Measurements from ENCODE around the gene SEC14L5.

SEC14L5 gene

DNA sequence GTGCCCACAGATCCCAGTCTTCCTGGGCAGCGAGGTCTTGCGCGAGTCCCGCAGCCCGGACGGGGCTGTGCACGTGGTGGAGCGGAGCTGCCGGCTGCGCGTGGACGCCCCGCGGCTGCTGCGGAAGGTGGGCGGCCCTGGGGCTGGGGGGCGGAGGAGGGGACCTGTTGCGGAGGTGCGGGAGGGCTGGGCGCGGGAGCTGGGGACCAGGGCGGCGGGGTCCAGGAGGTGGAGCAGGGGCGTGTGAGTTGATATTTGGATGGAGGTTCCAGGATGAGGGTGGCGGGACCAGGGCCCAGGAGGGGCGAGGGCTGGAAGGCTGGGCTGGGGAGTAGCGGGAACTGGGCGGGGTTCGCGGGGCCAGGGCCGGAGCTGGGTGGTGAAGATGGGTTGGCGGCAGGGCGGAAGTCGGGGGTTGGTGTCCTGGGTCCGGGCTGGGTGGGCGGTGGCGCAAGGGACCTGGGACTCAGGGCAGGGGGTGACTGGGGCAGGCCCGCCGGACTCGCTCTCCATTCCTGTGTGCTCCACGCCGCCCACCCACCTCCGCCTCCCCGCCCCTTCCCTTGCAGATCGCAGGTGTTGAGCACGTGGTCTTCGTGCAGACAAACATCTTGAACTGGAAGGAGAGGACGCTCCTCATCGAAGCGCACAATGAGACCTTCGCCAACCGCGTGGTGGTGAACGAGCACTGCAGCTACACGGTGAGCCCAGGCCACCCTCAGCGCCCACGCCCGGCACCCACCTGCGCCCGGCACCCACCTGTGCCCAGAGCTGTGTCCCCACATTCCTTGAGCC, 29.6 kb downstream of the SEC14L5 start:
- DNase-seq = no peak

DNA sequence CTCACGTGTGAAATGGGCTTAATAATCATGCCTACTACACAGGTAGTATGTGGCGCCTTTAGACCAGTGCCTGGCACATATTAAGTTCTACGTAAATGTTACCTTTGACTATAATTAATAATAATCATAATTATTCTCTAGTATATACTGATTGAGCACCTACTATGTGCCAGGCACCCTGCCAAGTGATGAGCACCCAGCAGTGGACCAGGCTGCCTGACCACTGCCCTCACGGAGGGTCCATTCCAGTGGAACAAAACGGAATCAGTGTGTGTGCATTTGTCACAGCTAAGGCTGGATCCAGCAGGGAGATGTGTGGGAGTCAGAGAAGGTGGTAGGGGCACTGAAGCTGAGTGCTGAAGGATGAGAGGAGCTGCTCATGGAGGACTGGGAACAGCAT, 30.5 kb downstream of the SEC14L5 start:
- DNase-seq = no peak

DNA sequence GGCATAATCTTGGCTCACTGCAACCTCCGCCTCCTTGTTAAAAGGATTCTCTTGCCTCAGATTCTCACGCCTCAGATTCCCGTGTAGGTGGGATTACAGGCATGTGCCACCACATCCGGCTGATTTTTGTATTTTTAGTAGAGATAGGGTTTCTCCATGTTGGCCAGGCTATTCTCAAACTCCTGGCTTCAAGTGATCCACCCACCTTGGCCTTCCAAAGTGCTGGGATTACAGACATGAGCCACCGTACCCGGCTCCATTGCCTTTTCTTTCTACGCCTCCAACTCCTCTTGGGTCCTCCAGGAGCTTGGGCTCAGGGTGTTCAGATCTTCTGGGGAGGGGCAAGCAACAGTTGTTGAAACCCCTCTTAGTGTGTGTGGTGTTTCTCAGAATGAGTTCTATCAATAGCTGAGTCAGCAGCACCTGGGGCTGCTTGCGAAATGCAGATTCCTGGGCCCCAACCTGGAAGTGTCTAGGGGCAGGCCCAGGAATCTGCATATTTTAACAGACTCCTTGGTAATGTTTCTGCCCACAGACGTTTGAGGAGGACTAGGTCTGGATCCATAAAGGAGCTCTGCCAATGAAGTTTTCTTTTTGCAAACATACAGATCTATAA, 31.4 kb downstream of the SEC14L5 start:
- DNase-seq = no peak

DNA sequence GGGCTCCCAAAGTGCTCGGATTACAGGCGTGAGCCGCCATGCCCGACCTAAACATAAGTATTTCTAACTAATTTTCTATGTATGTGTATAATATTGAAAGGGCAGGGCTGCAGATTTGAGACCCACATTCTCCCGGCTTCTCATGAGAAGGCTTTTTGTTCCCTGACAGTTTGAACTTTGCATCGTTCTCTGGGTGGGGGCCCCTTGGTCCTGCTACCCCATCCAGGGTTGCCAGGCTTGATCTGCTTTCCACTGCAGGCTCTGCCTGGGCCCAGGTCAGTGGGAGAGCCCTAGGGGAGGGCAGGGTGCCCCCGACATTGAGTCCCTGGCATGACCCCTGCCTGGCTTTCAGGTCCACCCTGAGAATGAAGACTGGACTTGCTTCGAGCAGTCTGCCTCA, 32.3 kb downstream of the SEC14L5 start:
- DNase-seq = no peak

DNA sequence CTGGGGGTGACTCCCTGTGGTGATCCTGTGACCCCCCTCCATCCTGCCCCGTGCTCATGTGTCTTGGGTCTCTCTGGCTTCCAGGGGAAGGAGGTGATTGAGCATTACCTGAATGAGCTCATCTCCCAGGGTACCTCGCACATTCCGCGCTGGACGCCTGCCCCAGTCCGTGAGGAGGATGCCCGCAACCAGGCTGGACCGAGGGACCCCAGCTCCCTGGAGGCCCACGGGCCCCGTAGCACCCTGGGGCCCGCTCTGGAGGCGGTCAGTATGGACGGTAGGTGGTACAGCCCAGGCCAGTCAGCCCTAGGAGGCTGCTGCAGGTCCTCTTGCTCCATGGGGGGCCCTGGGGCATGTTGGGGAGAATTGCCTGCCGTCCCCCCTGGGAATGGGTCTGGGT, 33.6 kb downstream of the SEC14L5 start:
- DNase-seq = no peak

DNA sequence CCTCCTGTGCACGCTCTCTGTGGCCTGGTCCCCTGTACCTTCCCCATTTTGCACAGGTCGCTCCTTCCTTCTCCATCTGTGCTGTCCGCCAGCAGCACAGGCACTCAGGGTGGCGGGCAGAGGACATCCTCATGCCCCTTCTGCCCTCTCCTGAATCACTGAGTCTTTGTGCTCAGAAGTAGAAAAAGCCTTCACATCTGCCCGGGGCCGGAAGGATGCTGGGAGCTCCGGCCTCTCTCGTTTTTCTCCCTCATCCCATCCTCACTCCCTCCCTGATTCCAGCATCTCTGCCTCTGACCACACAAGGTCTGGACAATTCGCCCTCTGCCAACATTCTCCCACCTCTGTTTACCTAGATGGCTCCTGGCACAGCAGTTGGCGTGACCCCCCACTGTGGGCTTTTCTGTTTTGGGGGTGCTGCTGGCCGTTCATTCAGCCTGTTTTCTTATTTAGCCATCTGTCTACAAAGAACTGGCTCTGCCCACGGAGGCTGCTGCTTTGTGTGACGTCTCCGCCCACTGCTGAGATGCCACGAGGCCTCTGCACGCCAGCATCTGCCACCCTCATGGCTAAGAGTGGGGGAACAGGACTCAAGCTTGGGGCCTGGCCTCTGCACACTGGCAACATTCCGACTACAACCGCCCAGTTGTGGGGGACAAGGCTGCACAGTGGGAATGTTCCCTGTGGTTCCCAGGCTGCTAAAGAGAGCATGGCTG, 36.7 kb downstream of the SEC14L5 start:
- DNase-seq = no peak

DNA sequence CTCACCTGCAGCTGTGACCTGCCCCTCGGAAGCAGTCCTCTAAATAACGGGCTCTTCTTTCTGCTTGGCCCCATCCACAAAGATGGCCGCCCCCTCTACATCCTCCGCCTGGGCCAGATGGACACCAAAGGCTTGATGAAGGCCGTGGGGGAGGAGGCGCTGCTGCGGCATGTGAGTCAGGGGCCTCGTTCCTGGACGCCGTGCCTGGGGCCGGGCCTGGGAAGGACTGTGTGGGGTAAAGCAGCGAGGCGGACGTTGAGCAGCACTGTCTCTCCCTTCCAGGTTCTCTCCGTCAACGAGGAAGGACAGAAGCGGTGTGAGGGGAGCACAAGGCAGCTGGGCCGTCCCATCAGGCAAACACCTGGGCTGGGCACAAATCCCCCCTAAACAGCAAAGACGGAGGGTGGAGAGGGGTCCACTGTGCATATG, 42.5 kb downstream of the SEC14L5 start:
- no peak for DNase-seq

DNA sequence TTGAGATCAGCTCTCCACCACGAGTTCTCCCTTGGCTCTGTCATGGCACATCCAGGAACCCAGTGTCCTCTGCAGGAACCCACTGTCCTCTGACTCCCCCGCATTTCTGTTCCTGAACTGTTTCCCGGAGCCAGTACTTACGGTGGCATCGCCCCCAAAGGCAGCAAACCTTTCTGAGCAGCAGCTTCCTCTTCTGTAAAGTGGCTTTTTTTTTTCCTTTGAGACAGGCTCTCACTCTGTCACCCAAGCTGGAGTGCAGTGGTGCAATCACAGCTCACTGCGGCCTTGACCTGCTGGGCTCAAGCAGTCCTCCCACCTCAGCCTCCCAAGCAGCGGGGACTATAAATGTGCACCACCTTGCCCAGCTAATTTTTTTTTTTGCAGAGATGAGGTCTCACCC, 43.4 kb downstream of the SEC14L5 start:
- no peak for DNase-seq

DNA sequence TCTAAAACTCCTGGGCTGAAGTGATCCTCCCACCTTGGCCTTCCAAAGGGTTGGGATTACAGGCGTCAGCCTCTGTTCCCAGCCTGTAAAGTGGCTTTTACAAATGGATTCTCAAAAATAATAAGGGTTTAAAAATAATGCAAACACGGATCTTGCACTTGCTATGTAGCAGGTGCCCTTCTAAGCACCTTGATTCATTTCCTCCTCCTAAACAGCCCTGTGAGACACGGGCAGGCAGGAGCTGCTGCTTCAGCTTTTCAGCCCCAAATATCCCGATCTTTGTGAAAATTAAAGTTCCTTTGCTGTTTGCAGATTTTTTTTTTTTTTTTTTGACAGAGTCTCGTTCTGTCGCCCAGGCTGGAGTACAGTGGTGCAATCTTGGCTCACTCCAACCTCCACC, 43.9 kb downstream of the SEC14L5 start:
- DNase-seq = no peak

DNA sequence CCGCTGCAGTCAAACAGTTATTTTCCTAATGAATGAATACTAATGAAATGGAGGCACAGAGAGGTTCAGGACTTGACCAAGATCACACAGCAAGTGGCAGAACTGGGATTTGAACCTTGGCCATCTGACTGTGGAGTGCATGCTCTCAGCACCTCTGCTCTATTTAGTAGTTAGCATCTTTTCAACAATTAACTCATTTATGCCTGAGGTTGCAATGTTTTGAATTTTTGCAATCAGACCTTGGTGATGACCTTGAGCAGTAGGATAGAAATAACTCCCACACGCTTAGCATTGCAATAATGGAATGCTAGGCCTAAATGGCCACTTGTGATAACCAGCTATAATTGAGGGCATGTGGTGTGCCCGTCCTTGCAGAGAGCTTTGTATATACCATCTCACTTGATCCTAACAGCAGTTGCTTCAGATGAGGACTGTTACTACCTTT, 44.6 kb downstream of the SEC14L5 start:
- no peak for DNase-seq

DNA sequence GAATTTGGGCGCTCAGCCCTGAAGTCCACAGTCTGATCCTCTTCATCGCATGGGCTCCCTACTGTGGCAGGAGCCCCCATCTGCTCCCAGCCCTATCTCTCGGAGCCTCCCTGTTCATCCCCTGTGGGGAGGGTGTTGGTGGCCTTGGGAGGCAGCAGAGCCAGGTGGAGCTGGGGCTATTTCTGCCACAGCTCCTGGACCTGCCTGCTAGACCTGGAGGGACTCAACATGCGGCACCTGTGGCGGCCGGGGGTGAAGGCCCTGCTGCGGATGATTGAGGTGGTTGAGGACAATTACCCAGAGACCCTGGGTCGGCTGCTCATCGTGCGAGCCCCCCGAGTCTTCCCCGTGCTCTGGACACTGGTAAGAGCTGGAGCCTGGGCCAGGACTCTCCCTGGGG, 45.1 kb downstream of the SEC14L5 start:
- no peak for DNase-seq

DNA sequence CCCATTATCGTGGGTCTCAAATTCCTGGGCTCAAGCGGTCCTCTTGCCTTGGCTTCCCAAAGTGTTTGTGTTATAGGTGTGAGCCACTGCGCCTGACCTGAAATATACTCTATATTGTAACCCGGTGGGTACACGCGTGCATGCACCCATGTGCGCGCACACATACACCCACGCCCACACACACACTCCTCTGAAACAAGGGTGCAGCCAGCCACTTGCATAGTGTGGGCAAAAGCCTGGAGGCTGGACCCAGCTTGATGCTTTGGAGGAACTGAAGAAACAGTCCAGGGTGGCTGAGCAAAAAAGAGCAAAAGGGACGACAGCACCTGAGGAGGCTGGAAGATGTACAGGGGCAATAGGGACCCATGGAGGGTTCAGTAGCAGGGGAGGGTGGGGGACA, 45.7 kb downstream of the SEC14L5 start:
- no peak for DNase-seq

DNA sequence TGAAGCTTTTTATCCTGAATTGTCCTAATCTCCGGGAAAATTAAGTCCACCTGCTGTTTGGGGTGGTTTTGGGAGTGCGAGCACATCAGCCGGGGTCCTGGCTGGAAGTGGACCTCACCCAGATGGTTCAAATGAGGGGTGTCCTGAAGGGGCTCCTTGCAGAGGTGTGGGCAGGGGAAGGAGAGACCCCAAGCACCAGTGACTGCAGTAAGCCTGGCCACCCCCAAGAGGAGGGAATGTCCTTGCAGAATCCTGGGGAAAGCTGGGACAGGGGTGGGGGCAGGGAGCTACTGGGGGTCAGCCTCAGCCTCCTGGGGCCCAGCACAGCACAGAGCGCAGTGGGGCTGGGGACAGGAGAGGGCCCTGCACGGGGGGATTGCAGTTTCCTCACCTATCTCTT, 46.2 kb downstream of the SEC14L5 start:
- no peak for DNase-seq

DNA sequence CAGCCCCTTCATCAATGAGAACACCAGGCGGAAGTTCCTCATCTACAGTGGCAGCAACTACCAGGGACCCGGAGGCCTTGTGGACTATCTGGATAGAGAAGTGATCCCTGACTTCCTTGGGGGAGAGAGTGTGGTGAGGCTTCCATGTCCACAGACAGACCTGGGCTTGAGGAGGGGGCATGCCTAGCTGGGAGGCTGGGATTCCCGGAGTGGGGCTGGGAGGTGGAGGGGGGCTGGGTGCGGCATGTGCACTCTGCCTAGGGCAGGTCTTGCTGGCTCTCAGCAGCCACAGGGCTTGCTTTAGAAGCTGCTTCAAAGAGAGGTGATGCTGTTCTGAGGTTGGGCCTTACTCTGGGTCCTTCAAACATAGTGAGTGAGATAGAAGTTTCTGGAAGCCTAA, 47.8 kb downstream of the SEC14L5 start:
- no peak for DNase-seq

DNA sequence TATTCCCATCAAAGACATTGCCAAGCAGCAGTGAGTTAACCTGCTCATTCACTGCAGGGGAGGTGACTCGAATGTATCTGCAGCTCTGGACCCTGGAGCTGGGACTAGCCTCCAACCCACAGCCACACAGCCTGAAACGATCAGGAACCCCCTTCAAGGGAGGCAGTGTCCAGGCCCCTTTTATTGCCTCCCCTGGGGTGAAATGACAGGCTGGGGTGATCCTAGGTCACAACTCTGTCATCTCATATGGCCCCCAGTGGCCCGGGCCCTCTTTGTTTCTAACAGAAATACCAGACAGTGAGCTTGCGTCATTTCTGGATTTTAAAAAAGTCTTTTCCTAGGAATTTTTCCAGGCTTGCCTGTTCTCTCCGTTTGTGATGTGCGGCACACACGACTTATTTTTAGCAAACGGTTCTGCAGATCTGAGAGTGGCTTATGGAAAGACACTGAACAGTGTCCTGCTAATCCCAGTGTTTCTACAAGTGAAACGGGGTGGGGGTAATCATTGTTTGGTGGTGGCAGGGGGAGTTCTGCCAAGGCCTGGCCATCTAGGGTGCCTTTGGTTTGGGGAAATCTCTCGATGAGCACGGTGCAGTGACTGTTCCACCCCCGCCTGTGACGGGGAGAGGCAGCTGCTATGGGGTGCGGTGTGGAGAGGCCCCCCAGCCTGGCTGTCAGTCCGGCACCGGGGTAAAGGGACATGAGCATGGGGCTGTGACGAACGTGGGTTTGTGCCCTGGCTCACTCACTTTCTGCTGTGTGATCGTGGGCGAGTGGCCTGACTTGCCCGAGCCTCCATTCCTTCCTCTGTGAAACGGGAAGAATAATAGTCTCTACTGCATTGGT, 48.4 kb downstream of the SEC14L5 start:
- no peak for DNase-seq

DNA sequence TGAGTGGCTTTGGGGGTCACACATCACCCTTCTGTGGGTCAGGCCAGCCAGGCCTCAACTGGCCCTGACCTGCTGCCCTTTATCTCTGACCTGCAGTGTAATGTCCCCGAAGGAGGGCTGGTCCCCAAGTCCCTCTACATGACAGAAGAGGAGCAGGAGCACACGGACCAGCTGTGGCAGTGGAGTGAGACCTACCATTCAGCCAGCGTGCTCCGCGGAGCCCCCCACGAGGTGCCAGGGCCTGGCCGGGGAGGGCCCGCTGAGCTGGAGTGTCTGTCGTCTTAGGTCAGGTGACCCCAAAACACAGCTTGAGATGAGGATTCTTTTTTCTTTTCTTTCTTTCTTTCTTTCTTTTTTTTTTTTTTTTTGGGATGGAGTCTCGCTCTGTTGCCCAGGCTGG, 49.1 kb downstream of the SEC14L5 start:
- DNase-seq = no peak

DNA sequence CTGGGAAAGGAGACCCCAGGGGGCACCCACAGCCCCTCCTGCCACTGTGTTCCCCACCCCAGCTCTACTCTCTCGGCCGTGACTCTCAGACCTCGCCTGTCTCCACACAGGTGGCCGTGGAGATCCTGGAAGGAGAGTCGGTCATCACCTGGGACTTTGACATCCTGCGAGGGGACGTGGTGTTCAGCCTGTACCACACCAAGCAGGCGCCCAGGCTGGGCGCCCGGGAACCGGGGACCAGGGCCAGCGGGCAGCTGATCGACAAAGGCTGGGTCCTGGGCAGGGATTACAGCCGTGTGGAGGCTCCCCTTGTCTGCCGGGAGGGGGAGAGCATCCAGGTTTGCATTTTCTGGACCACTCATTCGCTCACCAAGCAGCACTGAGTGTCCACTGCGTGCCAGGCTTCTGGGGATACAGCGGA, 50.2 kb downstream of the SEC14L5 start:
- DNase-seq = no peak

DNA sequence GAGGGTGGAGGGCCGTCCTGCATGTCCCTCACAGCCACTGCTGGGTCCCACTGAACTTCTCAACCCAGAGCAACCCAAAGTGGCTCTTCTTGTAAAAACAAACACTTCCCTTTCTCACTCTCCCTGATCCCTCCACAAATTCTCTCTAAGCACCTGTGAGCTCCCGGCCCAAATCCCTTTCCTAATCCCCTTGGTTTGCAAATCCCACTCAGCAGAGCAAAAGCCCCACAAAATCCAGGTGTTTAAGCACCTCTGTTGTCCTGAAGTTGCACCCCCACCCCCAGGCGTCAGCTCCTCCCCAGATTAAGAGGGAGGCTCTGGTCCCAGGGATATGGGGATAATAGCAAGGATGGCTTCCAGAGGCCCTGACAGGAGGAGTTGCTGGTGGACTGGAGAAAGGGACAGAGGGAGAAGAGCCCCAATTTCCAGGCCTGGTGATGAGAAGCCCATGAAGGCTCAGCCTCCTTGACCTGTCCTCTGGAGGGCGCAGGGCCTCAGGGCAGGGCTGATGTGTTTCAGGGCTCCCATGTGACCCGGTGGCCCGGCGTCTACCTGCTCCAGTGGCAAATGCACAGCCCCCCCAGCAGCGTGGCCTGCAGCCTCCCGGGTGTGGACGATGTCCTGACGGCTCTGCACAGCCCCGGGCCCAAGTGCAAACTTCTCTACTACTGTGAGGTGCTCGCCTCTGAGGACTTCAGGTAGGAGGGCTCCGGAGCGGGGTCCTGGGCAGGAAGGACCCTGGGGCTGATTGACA, 52.6 kb downstream of the SEC14L5 start:
- DNase-seq = no peak

DNA sequence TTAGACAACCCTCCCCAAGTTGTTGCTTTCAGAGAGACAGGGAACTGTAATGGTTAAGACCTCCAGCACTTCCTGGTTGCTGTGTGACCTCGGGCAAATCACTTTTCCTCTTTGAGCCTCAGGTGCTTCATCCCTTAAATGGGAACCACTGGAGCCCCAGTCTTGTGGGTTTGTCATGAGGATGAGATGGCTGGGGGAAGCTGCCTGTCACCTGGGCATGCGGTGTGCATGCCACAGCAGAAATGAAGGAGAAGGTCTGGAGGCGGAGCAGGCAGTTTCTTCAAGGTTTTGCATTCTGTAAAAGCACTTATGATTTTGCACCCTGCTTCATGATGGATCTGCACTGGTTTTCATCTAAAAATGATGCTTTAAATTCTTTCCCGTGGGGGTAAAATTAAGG, 53.5 kb downstream of the SEC14L5 start:
- DNase-seq = no peak

DNA sequence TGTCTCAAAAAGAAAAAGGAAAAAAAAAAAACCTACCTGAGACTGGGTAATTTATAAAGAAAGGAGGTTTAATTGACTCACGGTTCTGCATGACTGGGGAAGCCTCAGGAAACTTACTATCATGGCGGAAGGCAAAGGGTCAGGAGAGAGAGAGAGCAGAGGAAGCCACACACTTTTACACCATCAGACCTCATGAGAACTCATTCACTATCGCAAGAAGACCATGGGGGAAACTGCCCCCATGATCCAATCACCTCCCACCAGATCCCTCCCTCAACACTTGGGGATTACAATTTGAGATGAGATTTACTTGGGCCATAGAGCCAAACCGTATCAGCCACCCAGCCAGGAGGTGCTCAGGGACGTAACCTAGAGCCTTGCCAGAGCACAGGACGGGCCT, 54.8 kb downstream of the SEC14L5 start:
- no peak for DNase-seq

DNA sequence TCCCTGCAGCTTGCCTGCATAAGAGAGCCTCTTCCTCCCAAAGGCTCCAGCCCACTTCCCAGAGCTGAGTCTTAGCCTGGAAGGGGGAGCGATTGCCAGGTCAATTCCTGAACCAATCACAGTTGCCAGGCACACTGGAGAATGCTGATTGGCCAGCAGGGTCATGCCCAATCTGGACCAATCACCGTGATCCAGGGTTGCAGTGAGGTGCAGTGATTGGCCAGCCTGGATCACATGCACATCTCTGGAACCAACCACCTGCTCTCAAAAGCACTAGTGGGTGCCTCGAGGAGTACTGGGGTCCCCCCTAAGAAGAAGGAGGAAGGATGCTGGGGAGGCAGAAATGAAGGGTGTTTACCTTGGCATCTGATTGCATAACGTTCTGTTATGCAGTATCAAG, 57.2 kb downstream of the SEC14L5 start:
- no peak for DNase-seq

DNA sequence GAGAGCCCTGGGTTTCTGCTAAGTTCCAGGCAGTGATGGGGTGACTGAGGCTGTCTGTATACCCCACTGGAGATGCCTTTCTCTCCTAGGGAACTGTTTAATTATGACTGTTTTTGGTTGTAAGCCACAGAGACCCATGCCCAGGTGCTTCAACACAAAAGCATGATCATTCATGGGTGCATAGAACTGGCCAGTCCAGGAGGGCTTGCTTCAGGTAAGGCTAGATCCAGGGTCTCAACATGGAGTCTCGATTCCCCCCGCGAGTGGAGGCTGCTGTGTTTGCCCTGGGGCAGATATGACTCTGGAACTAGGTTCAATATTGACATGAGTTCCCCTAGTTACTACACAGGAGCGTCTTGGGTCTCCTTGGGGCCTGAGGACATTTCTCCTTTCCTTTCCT, 57.8 kb downstream of the SEC14L5 start:
- no peak for DNase-seq
